Colonic mucosa (tissue), 4 donors: Measurements from ENCODE around the gene GLUD1. TPM values are rescaled to one million over a fixed set of nuclear protein-coding genes. Genes with fewer than 3 reads are reported as not detected.
A peak's percentile ranks its signal among the peaks of the same experiment; 100 is the strongest.
"Not testable (repeated sequence)": the region's sequence is repeated elsewhere in the genome, so short reads cannot be mapped to it uniquely, and the experiment has no call there.

Experiments
- DNase-seq: peaks from one replicate; pipeline ENCODE4 v3.0.0-alpha.2; 2020
- H3K27ac ChIP-seq: fragments of 200-600 bp; one replicate; pipeline ENCODE4 v1.8.0; 2021
- H3K27me3 ChIP-seq: fragments of 200-600 bp; one replicate; pipeline ENCODE4 v1.8.0; 2021
- H3K36me3 ChIP-seq: fragments of 200-600 bp; one replicate; pipeline ENCODE4 v1.8.0; 2021
- H3K4me1 ChIP-seq: fragments of 200-600 bp; one replicate; pipeline ENCODE4 v1.8.0; 2021; ENCODE audit warnings: mild to moderate bottlenecking
- H3K4me3 ChIP-seq: fragments of 200-600 bp; one replicate; pipeline ENCODE4 v1.8.0; 2021
- H3K9ac ChIP-seq, 2 donors: one replicate each; pipeline ENCODE4 v1.7.0; 2013; ENCODE audit warnings: control low read depth in 2 of 2, low read depth in 2 of 2, low read length in 2 of 2
- H3K9me3 ChIP-seq: fragments of 200-600 bp; one replicate; pipeline ENCODE4 v1.8.0; 2021
- intact Hi-C: fragments of 100-400 bp; cut with DNase I; formaldehyde crosslinking; loops from one replicate; pipeline ENCODE4 v1.14.1; 2022
- total RNA-seq, 2 donors: library from RNA; stranded (reverse); fragmentation: NEBNext Ultra II Directional in 1 of 2; extraction: Animal tissue kit (Norgen Biotek cat#: 25700) in 1 of 2; gene quantifications; one replicate each; pipeline ENCODE4 v1.2.1, GENCODE V29; 2021
- TF ChIP-seq, protein P1 (sequence below): fragments of 200-600 bp; IDR thresholded peaks from one replicate; pipeline ENCODE4 v1.8.0; 2022; ENCODE audit warnings: antibody characterized with exemption, mild to moderate bottlenecking
- donor health status: healthy.
- donor health status: DM: no; HTN: no; CAD: no.
- donor health status: DM: no; HTN: no; CAD: no.

Gene GLUD1
- total RNA-seq, 2 donors from 2014 or later, result 94.1 to 207 TPM

DNA sequence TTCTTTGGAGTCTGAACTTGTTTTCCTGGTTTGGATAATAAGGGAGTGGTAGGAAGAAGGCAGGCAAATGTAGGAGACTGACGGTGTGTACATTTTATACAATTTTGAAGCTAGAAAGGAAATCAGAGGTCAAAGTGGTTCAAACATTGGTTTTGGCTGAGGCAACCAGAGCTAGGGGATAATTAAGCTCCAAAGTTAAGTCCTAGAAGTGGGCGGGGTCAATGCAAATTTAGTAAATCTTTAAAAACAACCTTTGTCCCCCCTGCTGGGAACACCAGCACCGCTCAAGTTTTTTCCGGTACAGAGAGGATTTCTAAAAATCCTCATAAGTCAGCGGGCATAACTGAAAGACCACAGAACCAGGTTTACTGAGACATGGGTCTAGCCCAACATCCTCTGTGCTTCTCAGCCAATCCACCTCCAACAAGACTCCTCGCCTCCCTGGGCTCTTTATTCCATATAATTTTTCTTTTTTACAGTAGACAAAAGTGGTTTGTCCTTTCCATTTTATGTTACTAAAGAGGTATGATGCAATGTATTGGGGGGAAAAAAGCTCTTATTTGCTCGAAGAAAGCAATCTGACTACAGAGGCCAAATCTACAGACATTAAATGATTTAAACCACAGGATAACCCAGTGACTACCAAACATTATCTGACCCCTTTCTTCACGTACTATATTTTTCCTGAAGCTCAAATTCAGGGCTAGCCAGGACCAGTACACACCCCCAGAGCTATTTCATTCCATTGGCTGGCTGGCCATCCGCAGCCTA, 1.6 kb downstream of the GLUD1 start:
- Histone ChIP-seq H3K9me3 (no peaks in the 10 kb centered on the region), H3K27me3 (no peaks in the 10 kb centered on the region), H3K9ac (peak overlapping the region; percentile 44 to 80), H3K4me3 (peak overlapping the region; percentile 55), H3K36me3 (no peaks in the 10 kb centered on the region), H3K27ac (peak overlapping the region; percentile 84), H3K4me1 (no peaks in the 10 kb centered on the region)
- intact Hi-C loops, result loop anchor here (10.0 kb wide), 1 partner anchor 118 kb away; no protein-coding TSS in a partner anchor
- DNase-seq, result peak; percentile 77
- TF ChIP-seq, protein P1, sequence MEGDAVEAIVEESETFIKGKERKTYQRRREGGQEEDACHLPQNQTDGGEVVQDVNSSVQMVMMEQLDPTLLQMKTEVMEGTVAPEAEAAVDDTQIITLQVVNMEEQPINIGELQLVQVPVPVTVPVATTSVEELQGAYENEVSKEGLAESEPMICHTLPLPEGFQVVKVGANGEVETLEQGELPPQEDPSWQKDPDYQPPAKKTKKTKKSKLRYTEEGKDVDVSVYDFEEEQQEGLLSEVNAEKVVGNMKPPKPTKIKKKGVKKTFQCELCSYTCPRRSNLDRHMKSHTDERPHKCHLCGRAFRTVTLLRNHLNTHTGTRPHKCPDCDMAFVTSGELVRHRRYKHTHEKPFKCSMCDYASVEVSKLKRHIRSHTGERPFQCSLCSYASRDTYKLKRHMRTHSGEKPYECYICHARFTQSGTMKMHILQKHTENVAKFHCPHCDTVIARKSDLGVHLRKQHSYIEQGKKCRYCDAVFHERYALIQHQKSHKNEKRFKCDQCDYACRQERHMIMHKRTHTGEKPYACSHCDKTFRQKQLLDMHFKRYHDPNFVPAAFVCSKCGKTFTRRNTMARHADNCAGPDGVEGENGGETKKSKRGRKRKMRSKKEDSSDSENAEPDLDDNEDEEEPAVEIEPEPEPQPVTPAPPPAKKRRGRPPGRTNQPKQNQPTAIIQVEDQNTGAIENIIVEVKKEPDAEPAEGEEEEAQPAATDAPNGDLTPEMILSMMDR, result no peak

DNA sequence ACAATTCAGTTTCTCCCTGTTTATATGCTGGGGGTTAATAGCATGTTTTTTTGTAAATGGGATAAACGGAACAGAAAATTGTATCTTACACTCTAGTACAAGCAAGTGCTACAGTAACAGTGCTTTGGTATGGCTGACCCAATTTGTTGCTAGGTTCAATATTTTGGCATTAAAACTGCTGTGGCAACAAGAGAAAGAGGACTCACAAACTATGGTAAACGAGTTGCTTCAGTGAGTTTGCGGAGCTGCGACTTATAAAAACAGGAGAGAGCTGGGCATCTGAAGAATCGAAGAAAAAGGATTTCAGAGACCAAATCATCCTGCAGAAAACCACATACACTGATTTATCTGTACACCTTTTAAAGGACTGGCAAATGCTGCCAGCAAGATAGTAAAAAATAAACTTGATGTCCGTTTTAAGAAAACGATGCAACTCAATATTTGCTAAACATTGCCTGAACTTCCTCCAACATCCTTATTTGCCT, 2.2 kb downstream of the GLUD1 start:
- Histone ChIP-seq H3K9me3 (no peaks in the 10 kb centered on the region), H3K9ac (peak overlapping the region; percentile 28 to 80), H3K27me3 (no peaks in the 10 kb centered on the region), H3K36me3 (no peaks in the 10 kb centered on the region), H3K4me3 (peak overlapping the region; percentile 55), H3K27ac (peak overlapping the region; percentile 84), H3K4me1 (no peaks in the 10 kb centered on the region)
- TF ChIP-seq, protein P1, result no peak
- intact Hi-C loops, result loop anchor here (10.0 kb wide), 1 partner anchor 118 kb away; no protein-coding TSS in a partner anchor
- DNase-seq, result no peak

DNA sequence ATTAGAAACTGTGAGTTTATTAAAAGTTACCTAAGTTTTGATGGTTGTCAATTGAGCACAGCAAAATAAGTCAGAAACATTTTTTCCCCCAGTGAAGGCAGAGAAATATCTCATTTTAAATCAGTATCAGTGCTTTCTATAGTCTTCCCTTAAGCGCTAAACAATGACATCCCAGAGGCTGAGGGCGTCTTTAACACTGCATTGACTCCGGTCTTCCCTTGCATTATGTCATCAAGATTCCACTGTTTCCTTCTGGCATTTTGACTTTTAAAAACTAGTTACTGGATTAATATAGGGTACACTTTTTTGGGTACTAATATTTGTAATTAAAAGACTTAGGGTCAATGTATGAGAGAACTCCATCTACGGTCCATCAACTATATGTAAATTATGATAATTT, 3.9 kb downstream of the GLUD1 start:
- Histone ChIP-seq H3K4me3 (no peak overlapping the region), H3K27ac (no peak overlapping the region), H3K36me3 (no peaks in the 10 kb centered on the region), H3K9me3 (no peaks in the 10 kb centered on the region), H3K27me3 (no peaks in the 10 kb centered on the region), H3K9ac (no peak overlapping the region), H3K4me1 (no peaks in the 10 kb centered on the region)
- intact Hi-C loops, result loop anchor here (10.0 kb wide), 1 partner anchor 116 kb away; no protein-coding TSS in a partner anchor
- TF ChIP-seq, protein P1, result no peak
- DNase-seq, result no peak

DNA sequence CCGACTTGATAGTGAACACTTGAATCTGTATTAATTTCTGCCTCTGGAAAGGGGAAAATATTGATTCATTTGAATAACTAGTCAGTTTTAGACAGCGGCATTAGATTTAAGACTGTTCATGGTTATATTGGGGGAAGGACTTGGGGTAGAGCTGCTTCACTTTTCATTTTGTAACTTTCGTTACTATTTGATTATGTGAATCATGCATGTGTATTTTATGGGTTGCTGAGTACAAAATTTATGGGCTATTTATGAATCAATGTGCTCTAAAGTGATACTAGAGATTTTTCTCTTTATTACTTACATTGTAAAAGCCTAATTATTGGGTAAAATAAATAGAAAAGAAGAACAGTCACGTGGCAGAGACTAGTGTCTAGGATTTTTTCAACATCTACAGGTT, 4.9 kb downstream of the GLUD1 start:
- intact Hi-C loops, result loop anchor here (10.0 kb wide), 1 partner anchor 115 kb away; no protein-coding TSS in a partner anchor
- H3K27ac ChIP-seq, result no peak overlapping the region
- H3K27me3 ChIP-seq, result no peaks in the 10 kb centered on the region
- no peak for DNase-seq
- TF ChIP-seq, protein P1, result no peak
- no peaks in the 10 kb centered on the region for H3K9me3 ChIP-seq
- no peak overlapping the region for H3K9ac ChIP-seq
- H3K4me3 ChIP-seq, result no peak overlapping the region
- H3K36me3 ChIP-seq, result no peaks in the 10 kb centered on the region
- no peaks in the 10 kb centered on the region for H3K4me1 ChIP-seq

DNA sequence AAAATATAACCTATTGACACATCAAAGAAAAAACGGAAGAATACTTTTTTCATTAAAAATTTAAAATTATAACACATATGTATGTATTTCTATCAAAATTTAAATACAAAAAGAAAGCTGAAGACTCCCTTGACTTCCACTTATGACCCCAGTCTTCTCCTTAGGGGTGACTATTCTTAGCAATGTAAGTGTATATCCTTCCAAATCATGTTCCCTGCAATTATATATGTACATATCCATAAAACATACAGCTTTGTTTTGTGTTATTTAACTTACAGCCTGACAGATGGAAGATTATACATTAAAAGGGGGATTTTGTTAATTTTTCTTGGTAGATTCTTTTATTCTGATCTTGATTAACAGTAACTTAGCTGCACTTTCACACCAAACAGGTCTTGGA, 9.1 kb downstream of the GLUD1 start:
- Histone ChIP-seq H3K9ac (no peak overlapping the region), H3K4me3 (no peak overlapping the region), H3K9me3 (no peaks in the 10 kb centered on the region), H3K27ac (no peak overlapping the region), H3K27me3 (no peaks in the 10 kb centered on the region), H3K4me1 (no peaks in the 10 kb centered on the region), H3K36me3 (no peaks in the 10 kb centered on the region)
- DNase-seq, result no peak
- intact Hi-C loops, result no loop called here
- TF ChIP-seq, protein P1, result no peak

DNA sequence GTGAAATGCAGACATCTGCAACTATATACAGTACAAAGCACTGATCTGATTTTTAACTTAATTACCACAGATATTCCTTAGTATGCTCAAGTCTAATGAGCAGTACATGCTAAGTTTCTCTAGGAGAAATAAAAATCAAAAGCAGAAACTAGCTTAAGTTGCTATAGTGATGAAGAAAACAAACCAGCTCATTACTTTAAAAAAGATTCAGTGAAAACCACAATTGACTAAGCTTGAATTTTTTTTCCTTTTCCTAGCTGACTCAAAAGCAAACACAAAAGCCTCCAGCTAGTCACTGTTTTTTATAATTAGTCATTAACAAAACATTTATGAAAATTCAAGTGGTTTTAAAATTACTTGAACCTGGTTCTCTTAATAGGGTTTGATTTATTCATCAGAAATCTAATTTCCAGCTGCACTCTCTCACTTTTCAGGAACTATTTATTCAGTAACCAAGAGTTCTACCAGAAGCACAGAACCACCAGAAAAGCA, 10.3 kb downstream of the GLUD1 start:
- H3K9ac ChIP-seq, H3K9me3 ChIP-seq, H3K4me1 ChIP-seq, H3K4me3 ChIP-seq, DNase-seq, H3K36me3 ChIP-seq, intact Hi-C loops, H3K27me3 ChIP-seq: not testable (repeated sequence)
- peak overlapping the region; percentile 17 for H3K27ac ChIP-seq

DNA sequence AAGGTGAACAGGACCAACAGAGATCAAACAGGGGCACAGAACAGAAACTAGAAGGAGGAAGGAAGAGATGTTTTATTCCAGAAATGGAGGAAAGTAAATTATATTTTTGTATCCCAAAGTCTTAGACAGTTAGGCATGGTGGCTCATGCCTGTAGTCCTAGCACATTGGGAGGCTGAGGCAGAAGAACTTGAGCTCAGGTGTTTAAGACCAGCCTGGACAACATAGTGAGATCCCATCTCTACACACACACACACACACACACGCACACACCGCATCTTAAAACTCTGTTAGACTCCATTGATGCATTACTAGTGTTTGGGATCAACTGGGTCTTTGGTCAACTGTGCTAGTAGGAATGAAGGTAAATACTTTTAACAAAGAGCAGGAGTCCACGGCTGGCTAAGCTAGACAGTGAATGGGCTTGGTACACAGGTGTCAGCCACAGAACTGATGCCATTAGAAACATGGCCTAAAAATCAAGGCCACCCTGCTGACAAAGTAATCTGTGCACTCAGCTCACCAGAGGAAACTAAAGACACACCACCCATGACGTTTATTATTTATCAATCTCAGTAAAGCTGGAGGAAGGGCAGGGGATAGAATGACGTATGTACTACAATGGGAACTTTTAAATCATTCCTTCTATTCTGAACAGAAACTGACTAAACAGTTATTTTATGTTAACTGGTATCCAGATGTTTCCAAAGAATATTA, 10.9 kb downstream of the GLUD1 start:
- H3K27ac ChIP-seq, result peak overlapping the region; percentile 17
- H3K27me3 ChIP-seq, intact Hi-C loops, H3K36me3 ChIP-seq, H3K9me3 ChIP-seq, H3K9ac ChIP-seq, H3K4me1 ChIP-seq, H3K4me3 ChIP-seq, DNase-seq: not testable (repeated sequence)

DNA sequence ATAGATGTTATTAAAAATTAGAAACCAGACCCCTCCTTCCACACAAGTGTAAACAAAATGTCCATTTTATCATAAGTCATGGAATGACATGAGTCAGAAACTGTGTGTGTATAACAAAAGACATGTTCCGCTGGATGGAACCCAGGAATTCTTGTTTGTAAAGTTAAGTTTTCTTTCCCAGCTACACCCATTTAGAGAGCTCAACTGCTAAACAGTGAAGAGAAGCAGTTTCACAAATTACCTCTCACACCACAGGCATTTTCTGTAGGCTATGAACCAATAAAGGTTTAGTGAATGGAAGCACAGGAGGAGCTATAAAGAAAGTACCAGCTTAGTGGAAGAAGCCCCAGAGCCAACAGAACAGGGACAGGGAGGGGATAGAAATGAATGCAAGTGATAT, 12.4 kb downstream of the GLUD1 start:
- DNase-seq, H3K9ac ChIP-seq, H3K4me1 ChIP-seq, H3K4me3 ChIP-seq, intact Hi-C loops, H3K36me3 ChIP-seq, H3K27me3 ChIP-seq, H3K9me3 ChIP-seq, H3K27ac ChIP-seq: not testable (repeated sequence)
